Measurements from ENCODE around the gene LRP5. TPM values are rescaled to one million over a fixed set of nuclear protein-coding genes. Genes with fewer than 3 reads are reported as not detected.
A peak's percentile ranks its signal among the peaks of the same experiment; 100 is the strongest.

The LRP5 gene
- polyA plus RNA-seq, 3 donors = 0.23 to 0.29 TPM; not detected in 1

DNA sequence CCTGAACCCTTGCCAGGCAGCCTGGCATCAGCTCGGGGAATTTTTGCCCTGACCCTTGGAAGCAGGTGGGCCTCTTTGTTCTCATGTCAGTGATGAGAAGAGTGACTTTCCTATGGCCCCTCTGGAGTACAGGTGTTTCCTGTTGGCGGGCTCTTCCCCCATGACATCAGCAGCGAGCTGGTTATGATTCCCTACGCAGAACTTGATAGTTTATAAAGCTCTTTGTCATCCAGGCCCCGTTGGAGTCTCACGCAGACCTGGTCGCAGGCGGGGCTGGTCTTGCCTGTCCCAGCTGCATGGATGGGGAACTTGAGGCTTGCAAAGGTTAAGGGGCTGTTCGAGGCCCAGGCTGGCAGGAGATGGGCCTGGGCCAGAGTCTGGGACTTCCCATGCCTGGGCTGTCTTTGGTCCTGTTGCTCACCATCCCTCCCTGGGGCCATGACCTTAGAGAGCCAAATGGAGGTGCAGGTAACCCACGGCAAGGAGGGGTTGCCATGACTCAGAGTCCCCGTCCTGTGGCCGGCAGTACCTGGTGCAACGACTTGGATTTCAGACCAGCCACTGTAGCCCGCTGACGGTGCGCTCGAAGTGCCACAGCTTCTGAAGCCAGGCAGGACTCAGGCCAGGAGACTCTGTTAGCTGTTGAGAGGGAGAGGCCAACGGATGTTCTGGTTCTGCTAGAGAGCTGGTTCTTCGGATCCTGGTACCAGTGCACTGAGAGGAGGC, 102.3 kb downstream of the LRP5 start:
- Histone ChIP-seq H3K4me3 (replicated peaks in 1 of 3; ENCODE audit: low read depth in 2 of 3, low read length in 3 of 3) (no peak overlapping the region), H3K27me3 (ENCODE audit: control insufficient read depth in 2 of 2, insufficient read depth in 2 of 2, low read length in 2 of 2) (no peaks in the 10 kb centered on the region), H4K20me1 (ENCODE audit: insufficient read depth, low read length) (no peaks in the 10 kb centered on the region), H3K36me3 (replicated peaks in 1 of 2; ENCODE audit: control insufficient read depth in 1 of 2, insufficient read depth in 2 of 2, low read length in 2 of 2) (no peaks in the 10 kb centered on the region), H3K4me2 (replicated peaks; ENCODE audit: extremely low read depth, low read length, poor library complexity, severe bottlenecking) (no peak overlapping the region), H3K79me2 (ENCODE audit: insufficient read depth, low read length) (no peaks in the 10 kb centered on the region), H3K9me3 (replicated peaks in 1 of 2; ENCODE audit: control insufficient read depth in 1 of 2, insufficient read depth in 1 of 2, low read length in 2 of 2) (no peaks in the 10 kb centered on the region), H3K27ac (ENCODE audit: low read depth in 1 of 2, low read length in 2 of 2) (no peak overlapping the region), H3K4me1 (ENCODE audit: control insufficient read depth in 1 of 2, insufficient read depth in 2 of 2, low read length in 2 of 2) (no peaks in the 10 kb centered on the region), H2AFZ (ENCODE audit: insufficient read depth, low read depth, low read length, poor library complexity, severe bottlenecking) (no peak overlapping the region), H3K9ac (ENCODE audit: insufficient read depth, low read length, poor library complexity, severe bottlenecking) (peak overlapping the region; percentile 4)
- 74% methylated on average over 18 of the region's 19 CpGs for WGBS (ENCODE audit: insufficient coverage)
- Mint-ChIP-seq H3K4me1 (peaks cover 2% of the 10 kb centered on the region), H3K9me3 (no peaks in the 10 kb centered on the region), H3K36me3 (peaks cover 0 to 2% of the 10 kb centered on the region in 2 donors), H3K27me3 (ENCODE audit: low read depth in 3 of 3) (no peaks in the 10 kb centered on the region), H3K27ac (no peak overlapping the region), H3K4me3 (no peak overlapping the region)
- no peak for DNase-seq
- intact Hi-C loops (cut with micrococcal nuclease) = no loop called here
- TF ChIP-seq, protein P1, sequence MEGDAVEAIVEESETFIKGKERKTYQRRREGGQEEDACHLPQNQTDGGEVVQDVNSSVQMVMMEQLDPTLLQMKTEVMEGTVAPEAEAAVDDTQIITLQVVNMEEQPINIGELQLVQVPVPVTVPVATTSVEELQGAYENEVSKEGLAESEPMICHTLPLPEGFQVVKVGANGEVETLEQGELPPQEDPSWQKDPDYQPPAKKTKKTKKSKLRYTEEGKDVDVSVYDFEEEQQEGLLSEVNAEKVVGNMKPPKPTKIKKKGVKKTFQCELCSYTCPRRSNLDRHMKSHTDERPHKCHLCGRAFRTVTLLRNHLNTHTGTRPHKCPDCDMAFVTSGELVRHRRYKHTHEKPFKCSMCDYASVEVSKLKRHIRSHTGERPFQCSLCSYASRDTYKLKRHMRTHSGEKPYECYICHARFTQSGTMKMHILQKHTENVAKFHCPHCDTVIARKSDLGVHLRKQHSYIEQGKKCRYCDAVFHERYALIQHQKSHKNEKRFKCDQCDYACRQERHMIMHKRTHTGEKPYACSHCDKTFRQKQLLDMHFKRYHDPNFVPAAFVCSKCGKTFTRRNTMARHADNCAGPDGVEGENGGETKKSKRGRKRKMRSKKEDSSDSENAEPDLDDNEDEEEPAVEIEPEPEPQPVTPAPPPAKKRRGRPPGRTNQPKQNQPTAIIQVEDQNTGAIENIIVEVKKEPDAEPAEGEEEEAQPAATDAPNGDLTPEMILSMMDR (IDR thresholded peaks at IDR 0.05) = no peak

DNA sequence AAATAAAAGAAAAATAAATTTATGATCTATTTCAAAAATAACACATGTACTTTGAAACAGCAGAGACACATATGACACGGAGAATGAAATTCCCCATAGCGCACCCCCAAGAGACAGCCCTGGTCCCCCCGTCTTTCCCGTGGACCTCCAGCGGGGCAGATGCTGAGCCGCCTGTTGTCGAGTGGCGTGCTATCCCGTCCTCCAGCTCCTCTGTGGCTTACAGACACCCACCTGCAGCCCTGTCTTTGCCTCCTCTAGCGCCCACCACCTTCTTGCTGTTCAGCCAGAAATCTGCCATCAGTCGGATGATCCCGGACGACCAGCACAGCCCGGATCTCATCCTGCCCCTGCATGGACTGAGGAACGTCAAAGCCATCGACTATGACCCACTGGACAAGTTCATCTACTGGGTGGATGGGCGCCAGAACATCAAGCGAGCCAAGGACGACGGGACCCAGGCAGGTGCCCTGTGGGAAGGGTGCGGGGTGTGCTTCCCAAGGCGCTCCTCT, 103.7 kb downstream of the LRP5 start:
- Histone ChIP-seq H3K4me3 (replicated peaks in 1 of 3; ENCODE audit: low read depth in 2 of 3, low read length in 3 of 3) (no peak overlapping the region), H3K4me1 (ENCODE audit: control insufficient read depth in 1 of 2, insufficient read depth in 2 of 2, low read length in 2 of 2) (no peaks in the 10 kb centered on the region), H4K20me1 (ENCODE audit: insufficient read depth, low read length) (no peaks in the 10 kb centered on the region), H2AFZ (ENCODE audit: insufficient read depth, low read depth, low read length, poor library complexity, severe bottlenecking) (no peak overlapping the region), H3K36me3 (replicated peaks in 1 of 2; ENCODE audit: control insufficient read depth in 1 of 2, insufficient read depth in 2 of 2, low read length in 2 of 2) (no peaks in the 10 kb centered on the region), H3K9ac (ENCODE audit: insufficient read depth, low read length, poor library complexity, severe bottlenecking) (no peak overlapping the region), H3K79me2 (ENCODE audit: insufficient read depth, low read length) (no peaks in the 10 kb centered on the region), H3K4me2 (replicated peaks; ENCODE audit: extremely low read depth, low read length, poor library complexity, severe bottlenecking) (no peak overlapping the region), H3K27me3 (ENCODE audit: control insufficient read depth in 2 of 2, insufficient read depth in 2 of 2, low read length in 2 of 2) (no peaks in the 10 kb centered on the region), H3K9me3 (replicated peaks in 1 of 2; ENCODE audit: control insufficient read depth in 1 of 2, insufficient read depth in 1 of 2, low read length in 2 of 2) (no peaks in the 10 kb centered on the region), H3K27ac (ENCODE audit: low read depth in 1 of 2, low read length in 2 of 2) (no peak overlapping the region)
- TF ChIP-seq, protein P1 (IDR thresholded peaks at IDR 0.05) = no peak
- Mint-ChIP-seq H3K9me3 (no peaks in the 10 kb centered on the region), H3K27ac (peak overlapping the region in 1 of 7 donors; percentile 4), H3K4me3 (no peak overlapping the region), H3K27me3 (ENCODE audit: low read depth in 3 of 3) (no peaks in the 10 kb centered on the region), H3K36me3 (peaks cover 0 to 2% of the 10 kb centered on the region in 2 donors), H3K4me1 (peaks cover 2% of the 10 kb centered on the region)
- no peak for DNase-seq
- intact Hi-C loops (cut with micrococcal nuclease) = no loop called here
- 97% methylated on average over 21 of the region's 22 CpGs for WGBS (ENCODE audit: insufficient coverage)

Measured in CD14-positive monocyte (primary cell).